ENCODE results near the gene NUP62.

- no peak for TF ChIP-seq YY1 (IDR thresholded peaks at IDR 0.05; ENCODE audit: insufficient read depth, insufficient read length)
- TF ChIP-seq SUZ12 (IDR thresholded peaks at IDR 0.05; ENCODE audit: extremely low read depth, insufficient read depth, insufficient read length), result no peak
These were observed 54.1 kb downstream of the NUP62 start for GRCh38 chr19:49875177-49875576.
